ENCODE results near the gene PTTG1IP.

Gene PTTG1IP

GRCh38 chr21:44910229-44911067, 37.0 kb upstream of the PTTG1IP start:
- TF ChIP-seq EZH2phosphoT487 (IDR thresholded peaks at IDR 0.05; ENCODE audit: borderline replicate concordance, low read length) (no peak), CTCF (IDR thresholded peaks at IDR 0.05; ENCODE audit: low read depth, low read length, poor library complexity, severe bottlenecking) (no peak)
- H3K4me3 ChIP-seq (ENCODE audit: low read length) = no peak overlapping the region
- no peaks in the 10 kb centered on the region for H3K36me3 ChIP-seq (ENCODE audit: control insufficient read depth, low read length)
- H3K79me2 ChIP-seq (ENCODE audit: control insufficient read depth, low read length) = no peaks in the 10 kb centered on the region
- H3K4me2 ChIP-seq (ENCODE audit: low read length) = no peak overlapping the region
- no peak overlapping the region for H3K27ac ChIP-seq (ENCODE audit: low read depth, low read length)
- H3F3A ChIP-seq (ENCODE audit: control insufficient read depth, insufficient read depth) = no peaks in the 10 kb centered on the region
- H4K20me1 ChIP-seq (ENCODE audit: control insufficient read depth, insufficient read depth, low read depth, low read length) = peaks cover 3% of the 10 kb centered on the region; the same call in 1 of the 2 replicates
- peaks cover 16% of the 10 kb centered on the region for H3K4me1 ChIP-seq (ENCODE audit: control insufficient read depth, low read length)
- peaks cover 38% of the 10 kb centered on the region for H3K27me3 ChIP-seq (ENCODE audit: control insufficient read depth, low read length)
- no peaks in the 10 kb centered on the region for H3K9me3 ChIP-seq (ENCODE audit: control insufficient read depth, insufficient read depth, low read length)
- H3K9me2 ChIP-seq (replicated peaks; ENCODE audit: control insufficient read depth, low read length) = no peaks in the 10 kb centered on the region

- Histone ChIP-seq H4K20me1 (ENCODE audit: control insufficient read depth, insufficient read depth, low read depth, low read length) (peaks cover 3% of the 10 kb centered on the region; the same call in 1 of the 2 replicates), H3F3A (ENCODE audit: control insufficient read depth, insufficient read depth) (no peaks in the 10 kb centered on the region), H3K9me2 (replicated peaks; ENCODE audit: control insufficient read depth, low read length) (no peaks in the 10 kb centered on the region), H3K4me1 (ENCODE audit: control insufficient read depth, low read length) (peaks cover 16% of the 10 kb centered on the region), H3K4me2 (ENCODE audit: low read length) (no peak overlapping the region), H3K4me3 (ENCODE audit: low read length) (no peak overlapping the region), H3K79me2 (ENCODE audit: control insufficient read depth, low read length) (no peaks in the 10 kb centered on the region), H3K9me3 (ENCODE audit: control insufficient read depth, insufficient read depth, low read length) (no peaks in the 10 kb centered on the region), H3K27me3 (ENCODE audit: control insufficient read depth, low read length) (peaks cover 33% of the 10 kb centered on the region), H3K36me3 (ENCODE audit: control insufficient read depth, low read length) (no peaks in the 10 kb centered on the region), H3K27ac (ENCODE audit: low read depth, low read length) (no peak overlapping the region)
- TF ChIP-seq CTCF (IDR thresholded peaks at IDR 0.05; ENCODE audit: low read depth, low read length, poor library complexity, severe bottlenecking) (no peak), EZH2phosphoT487 (IDR thresholded peaks at IDR 0.05; ENCODE audit: borderline replicate concordance, low read length) (no peak)
Observed at GRCh38 chr21:44909719-44910118, 36.2 kb upstream of the PTTG1IP start.

- no peak for TF ChIP-seq CTCF (IDR thresholded peaks at IDR 0.05; ENCODE audit: low read depth, low read length, poor library complexity, severe bottlenecking)
- no peak for TF ChIP-seq EZH2phosphoT487 (IDR thresholded peaks at IDR 0.05; ENCODE audit: borderline replicate concordance, low read length)
- peaks cover 27% of the 10 kb centered on the region for H3K27me3 ChIP-seq (ENCODE audit: control insufficient read depth, low read length)
- no peaks in the 10 kb centered on the region for H3K9me3 ChIP-seq (ENCODE audit: control insufficient read depth, insufficient read depth, low read length)
- H3K4me1 ChIP-seq (ENCODE audit: control insufficient read depth, low read length) = peaks cover 10% of the 10 kb centered on the region
- no peak overlapping the region for H3K4me2 ChIP-seq (ENCODE audit: low read length)
- no peak overlapping the region for H3K27ac ChIP-seq (ENCODE audit: low read depth, low read length)
- no peak overlapping the region for H3K4me3 ChIP-seq (ENCODE audit: low read length)
- H4K20me1 ChIP-seq (ENCODE audit: control insufficient read depth, insufficient read depth, low read depth, low read length) = peaks cover 3% of the 10 kb centered on the region; the same call in 1 of the 2 replicates
- no peaks in the 10 kb centered on the region for H3F3A ChIP-seq (ENCODE audit: control insufficient read depth, insufficient read depth)
- H3K36me3 ChIP-seq (ENCODE audit: control insufficient read depth, low read length) = no peaks in the 10 kb centered on the region
- no peaks in the 10 kb centered on the region for H3K9me2 ChIP-seq (replicated peaks; ENCODE audit: control insufficient read depth, low read length)
- H3K79me2 ChIP-seq (ENCODE audit: control insufficient read depth, low read length) = no peaks in the 10 kb centered on the region
Observed at GRCh38 chr21:44908908-44909307, 35.4 kb upstream of the PTTG1IP start.
